IMR-90 (cell line): Measurements from ENCODE around the gene ATRN. TPM values are rescaled to one million over a fixed set of nuclear protein-coding genes. Genes with fewer than 3 reads are reported as not detected.

Experiments
- ATAC-seq: fragments of 200-7000 bp; cut with Tn5 transposase; 2 replicates; pipeline ENCODE4 v1.9.1; 2020; ENCODE audit warnings: low read depth, mild to moderate bottlenecking, moderate library complexity
- BruUV-seq: library from RNA; stranded (reverse); fragments of 400-500 nt; replicated peaks from 2 replicates; lab custom pipeline; 2021; lab: Mats Ljungman, UMichigan
- CTCF ChIA-PET: fragments of 300-600 bp; formaldehyde crosslinking; extraction: SDS; loops from one replicate; lab custom pipeline; 2021; ENCODE audit warnings: antibody characterized with exemption; lab: Yijun Ruan, JAX
- POLR2A ChIA-PET: fragments of 300-600 bp; sonication (Branson Sonifier 250); formaldehyde crosslinking; loops from one replicate; lab custom pipeline; 2022; ENCODE audit warnings: antibody characterized with exemption; ENCODE audit not compliant: unreplicated experiment; lab: Charles Lee
- DNase-seq: peaks from one replicate; pipeline ENCODE4 v3.0.0; 2013
- H2AFZ ChIP-seq: replicated peaks from 2 replicates; pipeline ENCODE3; 2013; ENCODE audit warnings: low read length, mild to moderate bottlenecking; ENCODE audit not compliant: poor library complexity
- H2AK5ac ChIP-seq: 2 replicates; pipeline ENCODE4 v1.6.1; 2013; ENCODE audit warnings: low read depth, low read length, inconsistent platforms
- H2AK9ac ChIP-seq: replicated peaks from 2 replicates; pipeline ENCODE3; 2013; ENCODE audit warnings: mild to moderate bottlenecking, low read depth, low read length, moderate library complexity; ENCODE audit not compliant: poor library complexity
- H2BK120ac ChIP-seq: 2 replicates; pipeline ENCODE4 v1.6.1; 2013; ENCODE audit warnings: low read depth, low read length, inconsistent platforms
- H2BK15ac ChIP-seq: 3 replicates; pipeline ENCODE4 v1.6.1; 2013; ENCODE audit warnings: low read depth, low read length, inconsistent platforms
- H2BK20ac ChIP-seq: 2 replicates; pipeline ENCODE4 v1.6.1; 2013; ENCODE audit warnings: low read depth, mild to moderate bottlenecking, inconsistent platforms, low read length, moderate library complexity
- H2BK5ac ChIP-seq: 2 replicates; pipeline ENCODE4 v1.6.1; 2013; ENCODE audit warnings: mild to moderate bottlenecking, low read depth, low read length, inconsistent platforms; ENCODE audit not compliant: poor library complexity, severe bottlenecking
- H3K14ac ChIP-seq: replicated peaks from 2 replicates; pipeline ENCODE4 v1.6.1; 2013; ENCODE audit warnings: low read depth, low read length, inconsistent platforms
- H3K18ac ChIP-seq: 2 replicates; pipeline ENCODE4 v1.6.1; 2013; ENCODE audit warnings: low read depth, low read length, control low read depth
- H3K23ac ChIP-seq: 2 replicates; pipeline ENCODE4 v1.6.1; 2013; ENCODE audit warnings: low read depth, low read length, inconsistent platforms
- H3K27ac ChIP-seq: 2 replicates; pipeline ENCODE4 v1.5.1; 2013; ENCODE audit warnings: mild to moderate bottlenecking, control low read depth, low read length; ENCODE audit not compliant: insufficient read depth
- H3K27me3 ChIP-seq: 2 replicates; pipeline ENCODE4 v1.6.1; 2013; ENCODE audit warnings: low read length; ENCODE audit not compliant: control insufficient read depth, insufficient read depth
- H3K36me3 ChIP-seq: 2 replicates; pipeline ENCODE4 v1.6.1; 2013; ENCODE audit warnings: low read length, mixed read lengths; ENCODE audit not compliant: control insufficient read depth, insufficient read depth
- H3K4ac ChIP-seq: 2 replicates; pipeline ENCODE4 v1.6.1; 2013; ENCODE audit warnings: low read depth, low read length, inconsistent platforms
- H3K4me1 ChIP-seq: 2 replicates; pipeline ENCODE4 v1.6.1; 2013; ENCODE audit warnings: low read length, mixed read lengths; ENCODE audit not compliant: control insufficient read depth, insufficient read depth
- H3K4me2 ChIP-seq: 2 replicates; pipeline ENCODE4 v1.6.1; 2013; ENCODE audit warnings: low read depth, mild to moderate bottlenecking, control low read depth, low read length, moderate library complexity
- H3K4me3 ChIP-seq: 2 replicates; pipeline ENCODE4 v1.5.1; 2013; ENCODE audit warnings: low read depth, mild to moderate bottlenecking, control low read depth, low read length, moderate library complexity; ENCODE audit not compliant: insufficient read depth
- H3K56ac ChIP-seq: 2 replicates; pipeline ENCODE4 v1.6.1; 2013; ENCODE audit warnings: low read length, inconsistent platforms; ENCODE audit not compliant: insufficient read depth; ENCODE audit errors: extremely low read depth
- H3K79me1 ChIP-seq, 2 experiments: 2 replicates each; pipeline ENCODE4 v1.6.1; 2013; ENCODE audit warnings: low read length in 2 of 2, inconsistent platforms in 1 of 2, low read depth in 1 of 2
- H3K9ac ChIP-seq: 2 replicates; pipeline ENCODE4 v1.6.1; 2013; ENCODE audit warnings: low read depth, low read length, control low read depth
- H3K9me1 ChIP-seq: 2 replicates; pipeline ENCODE4 v1.6.1; 2013; ENCODE audit warnings: low read length, inconsistent platforms; ENCODE audit not compliant: insufficient read depth
- H3K9me3 ChIP-seq: 2 replicates; pipeline ENCODE4 v1.6.1; 2013; ENCODE audit warnings: low read length; ENCODE audit not compliant: control insufficient read depth, insufficient read depth
- H4K20me1 ChIP-seq: 2 replicates; pipeline ENCODE4 v1.6.1; 2013; ENCODE audit warnings: low read length, inconsistent platforms; ENCODE audit not compliant: insufficient read depth
- H4K5ac ChIP-seq: 2 replicates; pipeline ENCODE4 v1.6.1; 2013; ENCODE audit warnings: mild to moderate bottlenecking, low read depth, low read length, control low read depth
- H4K8ac ChIP-seq, 2 experiments: 2 replicates each; pipeline ENCODE4 v1.6.1; 2013; ENCODE audit warnings: low read depth in 2 of 2, low read length in 2 of 2, control low read depth in 1 of 2, inconsistent platforms in 1 of 2
- H4K91ac ChIP-seq: 2 replicates; pipeline ENCODE4 v1.6.1; 2013; ENCODE audit warnings: low read depth, low read length, inconsistent platforms; ENCODE audit not compliant: insufficient read depth
- BHLHE40 ChIP-seq: fragments of 150-350 bp; IDR thresholded peaks from 2 replicates; pipeline ENCODE4 v1.6.1; 2016; ENCODE audit warnings: mild to moderate bottlenecking, low read depth, low read length
- CEBPB ChIP-seq: IDR thresholded peaks from 2 replicates; pipeline ENCODE4 v1.6.1; 2012; ENCODE audit warnings: low read depth, low read length, improper control_type of control experiment
- CHD1 ChIP-seq: IDR thresholded peaks from 2 replicates; pipeline ENCODE4 v1.6.1; 2012; ENCODE audit warnings: low read depth, low read length, improper control_type of control experiment
- FOS ChIP-seq: fragments of 150-350 bp; IDR thresholded peaks from 2 replicates; pipeline ENCODE4 v1.6.1; 2016; ENCODE audit warnings: low read depth, low read length
- MAFK ChIP-seq: IDR thresholded peaks from 2 replicates; pipeline ENCODE4 v1.6.1; 2012; ENCODE audit warnings: low read depth, low read length, improper control_type of control experiment
- MAZ ChIP-seq: IDR thresholded peaks from 2 replicates; pipeline ENCODE4 v1.6.1; 2012; ENCODE audit warnings: low read depth, mild to moderate bottlenecking, low read length, improper control_type of control experiment, moderate library complexity, borderline replicate concordance
- MXI1 ChIP-seq: IDR thresholded peaks from 2 replicates; pipeline ENCODE4 v1.6.1; 2012; ENCODE audit warnings: low read depth, mild to moderate bottlenecking, low read length, moderate library complexity, borderline replicate concordance
- NFE2L2 ChIP-seq: fragments of 150-350 bp; IDR thresholded peaks from 2 replicates; pipeline ENCODE4 v1.6.1; 2016; ENCODE audit warnings: low read depth, mild to moderate bottlenecking, low read length
- POLR2A ChIP-seq: IDR thresholded peaks from 2 replicates; pipeline ENCODE4 v1.6.1; 2012; ENCODE audit warnings: mild to moderate bottlenecking, low read depth, low read length
- RAD21 ChIP-seq: IDR thresholded peaks from 2 replicates; pipeline ENCODE4 v1.6.1; 2012; ENCODE audit warnings: low read length, improper control_type of control experiment
- RCOR1 ChIP-seq: IDR thresholded peaks from 2 replicates; pipeline ENCODE4 v1.6.1; 2012; ENCODE audit warnings: mild to moderate bottlenecking, low read length, improper control_type of control experiment; ENCODE audit not compliant: insufficient replicate concordance
- RFX5 ChIP-seq: IDR thresholded peaks from 2 replicates; pipeline ENCODE4 v1.8.0; 2012; ENCODE audit warnings: low read depth, mild to moderate bottlenecking, low read length, moderate library complexity
- SMC3 ChIP-seq: fragments of 150-350 bp; IDR thresholded peaks from 2 replicates; pipeline ENCODE4 v1.6.1; 2016; ENCODE audit warnings: low read depth, mild to moderate bottlenecking, antibody characterized with exemption, low read length, moderate library complexity
- WGBS, 2 experiments: methylation state at CpG; one replicate each; pipeline versions ENCODE4 v1.1.5 to v1.1.7; 2013; ENCODE audit warnings: missing lambda C conversion rate in 2 of 2; ENCODE audit not compliant: insufficient read length in 1 of 2; ENCODE audit errors: extremely low coverage in 2 of 2; 5-methylcytosine and 5-hydroxymethylcytosine counted together
- dilution Hi-C: fragments of 300-500 bp; cut with HindIII; formaldehyde crosslinking; loops from one replicate; pipeline ENCODE4 v1.14.3; 2018; ENCODE audit warnings: low sequenced_read_pairs; ENCODE audit not compliant: unreplicated experiment
- in situ Hi-C: fragments of 300-500 bp; cut with MboI; formaldehyde crosslinking; loops from 3 replicates; pipeline ENCODE4 v1.14.3; 2019; ENCODE audit warnings: low sequenced_read_pairs, inconsistent platforms, mixed read lengths
- intact Hi-C: fragments of 100-400 bp; cut with micrococcal nuclease; formaldehyde crosslinking; loops from 2 replicates; pipeline ENCODE4 v1.10.0; 2022
- polyA plus RNA-seq, 3 experiments: library from polyadenylated mRNA; depleted of rRNA; stranded (reverse); fragments of >200 nt; gene quantifications; 2 replicates each; pipeline ENCODE4 v1.2.3, GENCODE V29; 2012; ENCODE audit warnings: low replicate concordance in 1 of 3
- total RNA-seq: library from RNA; depleted of rRNA; stranded (reverse); fragments of >200 nt; gene quantifications from 2 replicates; pipeline ENCODE4 v1.2.3, GENCODE V29; 2012
- TF ChIP-seq, protein P1 (sequence below): fragments of 150-350 bp; IDR thresholded peaks from 2 replicates; pipeline ENCODE4 v1.6.1; 2017; ENCODE audit warnings: mild to moderate bottlenecking, antibody characterized with exemption, low read length, low read depth
- TF ChIP-seq, protein P2 (sequence below): fragments of 150-350 bp; IDR thresholded peaks from 2 replicates; pipeline ENCODE4 v1.6.1; 2016; ENCODE audit warnings: low read depth, mild to moderate bottlenecking, low read length, moderate library complexity, borderline replicate concordance
- TF ChIP-seq, protein P3 (sequence below): conservative IDR thresholded peaks from 2 replicates; pipeline ENCODE4 v1.5.1; 2012; ENCODE audit warnings: mild to moderate bottlenecking, low read depth, low read length, improper control_type of control experiment

The ATRN gene
- total and polyA plus RNA-seq, 2 of the 4 experiments (the other 2 are of a cell fraction) = 32.3 to 46.2 TPM

DNA sequence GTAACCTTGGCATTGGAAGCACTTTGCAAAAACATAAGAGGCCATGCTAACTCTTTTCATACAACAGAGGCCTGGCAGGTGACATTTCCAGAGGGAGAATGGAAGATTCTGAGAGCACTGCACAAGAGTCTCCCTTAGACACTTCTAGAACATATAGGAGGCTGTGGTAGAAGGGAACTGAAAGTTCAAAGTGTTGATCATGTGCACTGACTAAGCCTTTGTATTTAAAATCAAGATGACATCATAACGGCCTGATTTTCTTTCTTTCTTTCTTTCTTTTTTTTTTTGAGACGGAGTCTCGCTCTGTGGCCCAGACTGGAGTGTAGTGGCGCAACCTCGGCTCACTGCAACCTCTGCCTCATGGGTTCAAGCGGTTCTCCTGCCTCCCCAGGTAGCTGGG, 36.6 kb upstream of the ATRN start:
- H4K8ac ChIP-seq = no peak overlapping the region
- H2BK120ac ChIP-seq = no peak overlapping the region
- BruUV-seq = no TSS peak
- H2BK5ac ChIP-seq = no peak overlapping the region
- H2BK20ac ChIP-seq = no peak overlapping the region
- no peaks in the 10 kb centered on the region for H3K9me1 ChIP-seq
- 20% methylated on average over 1 of the region's 6 CpGs; no CpG with 5 or more reads in 1 of the 2 experiments for WGBS, 2 experiments
- H3K9ac ChIP-seq = no peak overlapping the region
- H3K4me3 ChIP-seq = no peak overlapping the region
- no peak overlapping the region for H3K23ac ChIP-seq
- H2AFZ ChIP-seq = no peak overlapping the region
- H2AK5ac ChIP-seq = no peak overlapping the region
- no peak overlapping the region for H2BK15ac ChIP-seq
- H3K14ac ChIP-seq = no peak overlapping the region
- ChIA-PET CTCF (no interaction called here), POLR2A (interaction anchor here (0.5 kb wide), 1 partner anchor 106 kb away, joined by 17 read pairs; no protein-coding TSS in a partner anchor)
- DNase-seq (no peak), ATAC-seq (no peak)
- H3K56ac ChIP-seq = no peak overlapping the region
- H3K18ac ChIP-seq = no peak overlapping the region
- H3K27ac ChIP-seq = no peak overlapping the region
- no peaks in the 10 kb centered on the region for H3K4me1 ChIP-seq
- no peaks in the 10 kb centered on the region for H3K9me3 ChIP-seq
- peaks cover 2% of the 10 kb centered on the region for H3K27me3 ChIP-seq
- dilution Hi-C loops = no loop called here
- intact Hi-C loops = no loop called here
- no peak for TF ChIP-seq RFX5
- no peak for TF ChIP-seq SMC3
- TF ChIP-seq, protein P1, sequence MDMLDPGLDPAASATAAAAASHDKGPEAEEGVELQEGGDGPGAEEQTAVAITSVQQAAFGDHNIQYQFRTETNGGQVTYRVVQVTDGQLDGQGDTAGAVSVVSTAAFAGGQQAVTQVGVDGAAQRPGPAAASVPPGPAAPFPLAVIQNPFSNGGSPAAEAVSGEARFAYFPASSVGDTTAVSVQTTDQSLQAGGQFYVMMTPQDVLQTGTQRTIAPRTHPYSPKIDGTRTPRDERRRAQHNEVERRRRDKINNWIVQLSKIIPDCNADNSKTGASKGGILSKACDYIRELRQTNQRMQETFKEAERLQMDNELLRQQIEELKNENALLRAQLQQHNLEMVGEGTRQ = no peak
- TF ChIP-seq, protein P2, sequence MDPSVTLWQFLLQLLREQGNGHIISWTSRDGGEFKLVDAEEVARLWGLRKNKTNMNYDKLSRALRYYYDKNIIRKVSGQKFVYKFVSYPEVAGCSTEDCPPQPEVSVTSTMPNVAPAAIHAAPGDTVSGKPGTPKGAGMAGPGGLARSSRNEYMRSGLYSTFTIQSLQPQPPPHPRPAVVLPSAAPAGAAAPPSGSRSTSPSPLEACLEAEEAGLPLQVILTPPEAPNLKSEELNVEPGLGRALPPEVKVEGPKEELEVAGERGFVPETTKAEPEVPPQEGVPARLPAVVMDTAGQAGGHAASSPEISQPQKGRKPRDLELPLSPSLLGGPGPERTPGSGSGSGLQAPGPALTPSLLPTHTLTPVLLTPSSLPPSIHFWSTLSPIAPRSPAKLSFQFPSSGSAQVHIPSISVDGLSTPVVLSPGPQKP = no peak
- no peak for TF ChIP-seq CEBPB
- TF ChIP-seq, protein P3, sequence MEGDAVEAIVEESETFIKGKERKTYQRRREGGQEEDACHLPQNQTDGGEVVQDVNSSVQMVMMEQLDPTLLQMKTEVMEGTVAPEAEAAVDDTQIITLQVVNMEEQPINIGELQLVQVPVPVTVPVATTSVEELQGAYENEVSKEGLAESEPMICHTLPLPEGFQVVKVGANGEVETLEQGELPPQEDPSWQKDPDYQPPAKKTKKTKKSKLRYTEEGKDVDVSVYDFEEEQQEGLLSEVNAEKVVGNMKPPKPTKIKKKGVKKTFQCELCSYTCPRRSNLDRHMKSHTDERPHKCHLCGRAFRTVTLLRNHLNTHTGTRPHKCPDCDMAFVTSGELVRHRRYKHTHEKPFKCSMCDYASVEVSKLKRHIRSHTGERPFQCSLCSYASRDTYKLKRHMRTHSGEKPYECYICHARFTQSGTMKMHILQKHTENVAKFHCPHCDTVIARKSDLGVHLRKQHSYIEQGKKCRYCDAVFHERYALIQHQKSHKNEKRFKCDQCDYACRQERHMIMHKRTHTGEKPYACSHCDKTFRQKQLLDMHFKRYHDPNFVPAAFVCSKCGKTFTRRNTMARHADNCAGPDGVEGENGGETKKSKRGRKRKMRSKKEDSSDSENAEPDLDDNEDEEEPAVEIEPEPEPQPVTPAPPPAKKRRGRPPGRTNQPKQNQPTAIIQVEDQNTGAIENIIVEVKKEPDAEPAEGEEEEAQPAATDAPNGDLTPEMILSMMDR = no peak
- no peak for TF ChIP-seq MAFK
- TF ChIP-seq CHD1 = no peak
- TF ChIP-seq MAZ = no peak
- no peak for TF ChIP-seq MXI1
- TF ChIP-seq FOS = no peak
- TF ChIP-seq RCOR1 = no peak
- TF ChIP-seq NFE2L2 = no peak
- TF ChIP-seq BHLHE40 = no peak
- TF ChIP-seq POLR2A = no peak
- no peak for TF ChIP-seq RAD21
- in situ Hi-C loops = no loop called here
- no peak overlapping the region for H3K4ac ChIP-seq
- no peaks in the 10 kb centered on the region for H3K79me1 ChIP-seq
- H3K4me2 ChIP-seq = no peak overlapping the region
- H4K20me1 ChIP-seq = no peaks in the 10 kb centered on the region
- no peak overlapping the region for H4K91ac ChIP-seq
- H3K36me3 ChIP-seq = no peaks in the 10 kb centered on the region
- H2AK9ac ChIP-seq = no peak overlapping the region
- H4K5ac ChIP-seq = no peak overlapping the region
